Large intestine (tissue), 3 donors: ENCODE data around the gene RNF182. TPM values are rescaled to one million over a fixed set of nuclear protein-coding genes. Genes with fewer than 3 reads are reported as not detected.

Experiments used
- DNase-seq, 2 donors: peaks; one replicate each; pipeline versions ENCODE4 v3.0.0 to v3.0.0-alpha.2; 2013
- H3K27ac ChIP-seq: one replicate; pipeline ENCODE4 v1.5.1; 2013; ENCODE audit warnings: low read length
- H3K27me3 ChIP-seq: 2 replicates; pipeline ENCODE4 v1.6.1; 2013; ENCODE audit warnings: low read length; ENCODE audit not compliant: control insufficient read depth, insufficient read depth
- H3K36me3 ChIP-seq: 2 replicates; pipeline ENCODE4 v1.6.1; 2013; ENCODE audit warnings: low read length; ENCODE audit not compliant: control insufficient read depth, insufficient read depth
- H3K4me1 ChIP-seq: one replicate; pipeline ENCODE4 v1.6.1; 2013; ENCODE audit warnings: low read length; ENCODE audit not compliant: control insufficient read depth, insufficient read depth
- H3K4me3 ChIP-seq: one replicate; pipeline ENCODE4 v1.5.1; 2013; ENCODE audit warnings: low read length
- H3K9me3 ChIP-seq: one replicate; pipeline ENCODE4 v1.6.1; 2013; ENCODE audit warnings: mild to moderate bottlenecking, low read depth, low read length, moderate library complexity; ENCODE audit not compliant: control insufficient read depth
- WGBS: methylation state at CpG from one replicate; pipeline ENCODE4 v1.1.5; 2013; ENCODE audit warnings: low lambda C conversion rate; ENCODE audit not compliant: insufficient coverage; 5-methylcytosine and 5-hydroxymethylcytosine counted together
- polyA plus RNA-seq: library from polyadenylated mRNA; unstranded; fragments of 120-200 nt; gene quantifications from one replicate; pipeline ENCODE4 v1.2.1, GENCODE V29; 2013

Gene RNF182
- polyA plus RNA-seq, 1 donor, result 1.6 TPM

GRCh38 chr6:13917141-13917540, 7.6 kb upstream of the RNF182 start:
- Histone ChIP-seq H3K27ac (no peak overlapping the region), H3K36me3 (no peaks in the 10 kb centered on the region), H3K27me3 (no peaks in the 10 kb centered on the region), H3K9me3 (no peaks in the 10 kb centered on the region), H3K4me1 (peaks cover 61% of the 10 kb centered on the region), H3K4me3 (no peak overlapping the region)
- WGBS, result 25% methylated on average over 1 of the region's 1 CpG
- DNase-seq, result no peak

DNA sequence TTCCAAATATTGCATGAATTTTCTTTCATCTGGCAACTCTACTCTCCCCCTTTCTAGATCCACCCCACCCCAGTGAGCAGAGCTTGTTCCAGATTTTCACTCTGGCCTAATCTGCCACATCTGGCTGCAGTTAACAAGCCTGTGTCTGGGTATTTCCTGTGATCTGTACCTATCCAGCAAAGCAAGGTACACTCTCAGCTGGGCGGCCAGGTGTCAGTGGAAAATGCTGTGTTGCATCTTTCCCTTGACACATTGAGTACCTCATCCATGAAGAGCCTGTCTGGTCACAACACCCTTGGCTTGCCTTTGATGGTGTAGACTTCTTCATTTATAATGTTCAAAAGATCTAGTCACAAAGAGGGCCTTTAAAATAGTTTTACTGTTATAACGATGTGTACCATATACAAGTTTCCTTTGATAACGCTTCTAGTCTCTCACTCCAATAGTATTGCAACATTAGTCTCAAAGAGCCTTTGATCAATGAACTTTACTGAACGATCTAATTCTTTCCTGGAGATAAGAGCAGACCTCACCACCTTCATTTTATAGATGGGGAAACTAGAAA, 6.0 kb upstream of the RNF182 start:
- H3K27ac ChIP-seq, result peak overlapping the region; percentile 26
- H3K9me3 ChIP-seq, result no peaks in the 10 kb centered on the region
- no peak overlapping the region for H3K4me3 ChIP-seq
- H3K4me1 ChIP-seq, result peaks cover 54% of the 10 kb centered on the region
- 16% methylated on average over 3 of the region's 4 CpGs for WGBS
- H3K27me3 ChIP-seq, result peaks cover 3% of the 10 kb centered on the region
- H3K36me3 ChIP-seq, result no peaks in the 10 kb centered on the region
- peak; percentile 26 to 68 for DNase-seq

DNA sequence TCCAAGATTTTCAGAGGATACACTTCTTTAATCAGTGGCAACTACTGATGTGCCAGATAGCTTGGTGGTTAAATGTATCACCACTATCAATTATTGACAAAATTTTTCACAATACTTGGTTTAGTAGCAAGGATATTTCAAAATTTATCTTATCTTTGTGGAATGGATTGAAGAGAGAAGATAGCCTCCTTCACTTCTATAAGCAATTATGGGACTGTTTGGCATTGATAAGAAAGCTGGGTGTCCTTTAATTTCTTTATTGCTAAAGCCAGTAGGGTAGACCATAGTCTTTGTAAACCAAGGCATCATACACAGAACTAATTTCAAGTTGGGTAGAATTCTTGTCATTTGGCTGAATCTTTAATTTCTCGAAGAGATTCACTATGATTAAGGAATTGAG, 4.9 kb upstream of the RNF182 start:
- no peak for DNase-seq
- Histone ChIP-seq H3K27me3 (peaks cover 13% of the 10 kb centered on the region), H3K27ac (no peak overlapping the region), H3K4me1 (peaks cover 51% of the 10 kb centered on the region), H3K9me3 (no peaks in the 10 kb centered on the region), H3K4me3 (no peak overlapping the region), H3K36me3 (no peaks in the 10 kb centered on the region)
- no CpG with 5 or more reads among the region's 1 CpG for WGBS

DNA sequence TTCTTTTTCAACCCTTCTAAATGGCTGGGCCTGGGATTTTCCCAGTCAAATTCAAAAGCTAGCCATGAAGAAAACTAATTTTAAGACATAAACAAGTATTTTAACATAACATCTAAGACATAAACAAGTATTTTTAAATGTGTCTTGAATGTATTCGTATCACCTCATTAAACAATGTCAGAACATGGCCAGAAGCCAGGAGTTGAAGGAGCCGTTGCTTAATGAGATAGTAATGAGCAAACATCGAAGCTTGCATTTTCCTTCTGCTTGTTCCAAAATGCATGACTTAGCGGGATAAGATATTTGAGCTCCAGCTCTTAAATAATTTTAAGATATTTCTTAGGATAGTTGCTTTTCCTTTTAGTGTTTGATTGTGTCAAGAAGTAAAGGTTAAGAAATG, 4.2 kb upstream of the RNF182 start:
- DNase-seq, result no peak
- Histone ChIP-seq H3K27ac (no peak overlapping the region), H3K36me3 (no peaks in the 10 kb centered on the region), H3K4me1 (peaks cover 47% of the 10 kb centered on the region), H3K4me3 (no peak overlapping the region), H3K9me3 (no peaks in the 10 kb centered on the region), H3K27me3 (peaks cover 18% of the 10 kb centered on the region)
- 80% methylated on average over 1 of the region's 4 CpGs for WGBS

DNA sequence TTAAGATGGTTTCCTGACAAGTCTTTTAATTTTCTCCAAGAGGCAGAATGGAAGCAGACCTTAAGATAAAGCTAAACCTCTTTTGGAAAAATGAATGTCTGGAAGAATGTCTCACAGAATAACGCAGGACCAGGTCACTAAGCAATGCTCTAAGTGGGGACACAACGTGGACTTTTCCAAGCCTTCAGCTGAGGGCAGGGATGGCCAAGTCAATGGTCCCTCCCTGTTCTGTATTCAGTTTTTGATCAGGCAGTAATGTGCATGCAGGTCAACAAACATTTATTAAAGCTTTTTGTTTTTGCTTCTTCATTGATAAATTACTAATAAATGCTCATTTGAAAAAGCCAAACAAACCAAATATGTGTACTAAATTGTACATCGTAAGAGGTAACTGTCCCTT, 2.0 kb upstream of the RNF182 start:
- no peak overlapping the region for H3K4me3 ChIP-seq
- H3K27ac ChIP-seq, result no peak overlapping the region
- H3K9me3 ChIP-seq, result no peaks in the 10 kb centered on the region
- WGBS, result 83% methylated on average over 1 of the region's 3 CpGs
- no peaks in the 10 kb centered on the region for H3K36me3 ChIP-seq
- peaks cover 28% of the 10 kb centered on the region for H3K4me1 ChIP-seq
- H3K27me3 ChIP-seq, result peaks cover 37% of the 10 kb centered on the region
- no peak for DNase-seq

GRCh38 chr6:13923527-13924145, 1.1 kb upstream of the RNF182 start:
- Histone ChIP-seq H3K9me3 (no peaks in the 10 kb centered on the region), H3K4me3 (no peak overlapping the region), H3K4me1 (peaks cover 20% of the 10 kb centered on the region), H3K27ac (no peak overlapping the region), H3K27me3 (peaks cover 39% of the 10 kb centered on the region), H3K36me3 (no peaks in the 10 kb centered on the region)
- 40% methylated on average over 1 of the region's 5 CpGs for WGBS
- no peak for DNase-seq

GRCh38 chr6:13924146-13924948, 405 bp upstream of the RNF182 start:
- Histone ChIP-seq H3K27ac (no peak overlapping the region), H3K4me3 (peak overlapping the region; percentile 48), H3K4me1 (peaks cover 19% of the 10 kb centered on the region), H3K27me3 (peaks cover 41% of the 10 kb centered on the region), H3K36me3 (no peaks in the 10 kb centered on the region), H3K9me3 (no peaks in the 10 kb centered on the region)
- no CpG with 5 or more reads among the region's 37 CpGs for WGBS
- DNase-seq, result peak; percentile 36 to 63

GRCh38 chr6:13926378-13926777, 1.6 kb downstream of the RNF182 start:
- H3K27me3 ChIP-seq, result peaks cover 41% of the 10 kb centered on the region

DNA sequence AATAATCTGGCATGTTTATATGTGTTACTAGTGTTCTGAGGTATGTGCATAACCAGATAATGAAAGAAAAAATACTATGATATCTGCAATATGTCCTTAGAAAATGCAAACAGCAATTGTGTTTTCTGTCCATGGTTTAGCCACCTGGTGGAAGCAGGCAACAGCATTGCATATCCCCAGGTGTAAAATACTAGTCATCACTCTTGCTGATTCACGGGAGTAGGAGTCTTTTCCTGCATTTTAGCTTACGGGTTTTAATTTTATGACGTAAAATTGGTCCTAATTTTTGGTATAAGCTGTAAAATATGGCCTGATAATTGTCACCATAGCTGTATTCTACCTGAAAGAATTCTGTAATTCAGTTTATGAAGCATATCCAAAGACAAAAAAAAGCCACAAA, 2.5 kb downstream of the RNF182 start:
- Histone ChIP-seq H3K27me3 (peaks cover 41% of the 10 kb centered on the region), H3K27ac (no peak overlapping the region), H3K4me3 (no peak overlapping the region), H3K9me3 (no peaks in the 10 kb centered on the region), H3K4me1 (peaks cover 9% of the 10 kb centered on the region), H3K36me3 (no peaks in the 10 kb centered on the region)
- DNase-seq, result no peak
- WGBS, result 100% methylated on average over 2 of the region's 3 CpGs

More at GRCh38 chr6:13926378-13926777, 1.6 kb downstream of the RNF182 start:
- H3K9me3 ChIP-seq, result no peaks in the 10 kb centered on the region
- WGBS, result 71% methylated on average over 2 of the region's 4 CpGs
- H3K36me3 ChIP-seq, result no peaks in the 10 kb centered on the region
- no peak overlapping the region for H3K4me3 ChIP-seq
- DNase-seq, result no peak
- H3K4me1 ChIP-seq, result peaks cover 9% of the 10 kb centered on the region
- H3K27ac ChIP-seq, result no peak overlapping the region

DNA sequence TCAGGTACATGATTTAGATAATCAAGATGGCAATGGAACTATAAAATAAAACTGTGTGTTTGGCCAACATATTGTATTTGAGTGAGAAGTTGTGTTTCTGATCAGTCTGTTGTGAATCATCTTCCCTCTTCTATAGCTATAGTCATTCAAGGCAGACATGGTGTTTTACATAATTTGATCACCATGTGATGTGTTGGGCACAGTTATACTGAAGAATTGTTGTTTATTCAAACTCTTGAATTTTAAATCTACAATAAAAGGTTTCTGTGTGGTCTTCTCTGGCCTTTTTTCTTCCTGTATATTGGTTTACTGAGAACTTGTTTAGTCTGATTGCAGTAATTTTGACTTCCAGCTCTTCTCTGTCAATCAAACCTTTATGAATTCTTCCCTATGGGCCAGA, 4.4 kb downstream of the RNF182 start:
- Histone ChIP-seq H3K4me1 (peaks cover 5% of the 10 kb centered on the region), H3K36me3 (no peaks in the 10 kb centered on the region), H3K4me3 (no peak overlapping the region), H3K27ac (no peak overlapping the region), H3K9me3 (no peaks in the 10 kb centered on the region), H3K27me3 (peaks cover 33% of the 10 kb centered on the region)
- DNase-seq, result no peak
